CD4-positive, alpha-beta T cell treated with Interleukin-15 for 4 hours (primary cell): ENCODE data around the gene CDCP1.
"Not testable (repeated sequence)": the region's sequence is repeated elsewhere in the genome, so short reads cannot be mapped to it uniquely, and the experiment has no call there.

Experiments
- DNase-seq: peaks from one replicate; pipeline ENCODE4 v3.0.0-alpha.2; 2020; ENCODE audit warnings: low spot score

CDCP1 gene

DNA sequence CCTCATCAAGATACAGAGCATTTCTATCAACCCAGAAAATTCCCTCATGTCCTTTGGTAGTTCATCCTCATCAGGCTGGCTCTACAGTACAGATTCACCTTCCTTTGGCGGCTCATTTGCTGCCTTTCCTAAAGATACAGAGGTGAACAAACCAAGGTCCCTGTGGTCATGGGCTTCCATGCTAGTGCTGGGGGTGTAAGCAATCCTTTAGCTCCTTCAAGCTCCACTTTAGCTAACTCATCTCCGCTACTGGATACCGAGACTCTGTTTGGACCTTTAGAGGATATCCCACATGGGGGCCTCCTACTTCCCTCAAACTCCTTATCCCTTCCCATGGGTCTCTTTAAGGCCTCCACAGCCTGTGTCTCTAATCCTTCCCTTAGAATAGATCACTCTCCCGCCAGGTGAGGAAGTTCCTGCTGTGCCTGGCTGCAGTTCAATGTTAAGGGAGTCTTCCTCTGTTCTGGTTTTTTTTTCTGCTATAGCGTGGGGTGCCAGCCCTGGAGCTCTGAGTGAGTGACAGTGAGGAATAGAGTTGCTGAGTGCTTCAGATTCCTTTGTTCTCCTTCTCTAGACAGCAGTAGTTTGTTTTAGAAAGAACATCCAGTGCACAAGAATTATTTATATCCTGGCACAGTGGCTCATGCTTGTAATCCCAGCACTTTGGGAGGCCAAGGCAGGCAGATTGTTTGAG, 89.4 kb downstream of the CDCP1 start:
- DNase-seq, result no peak

DNA sequence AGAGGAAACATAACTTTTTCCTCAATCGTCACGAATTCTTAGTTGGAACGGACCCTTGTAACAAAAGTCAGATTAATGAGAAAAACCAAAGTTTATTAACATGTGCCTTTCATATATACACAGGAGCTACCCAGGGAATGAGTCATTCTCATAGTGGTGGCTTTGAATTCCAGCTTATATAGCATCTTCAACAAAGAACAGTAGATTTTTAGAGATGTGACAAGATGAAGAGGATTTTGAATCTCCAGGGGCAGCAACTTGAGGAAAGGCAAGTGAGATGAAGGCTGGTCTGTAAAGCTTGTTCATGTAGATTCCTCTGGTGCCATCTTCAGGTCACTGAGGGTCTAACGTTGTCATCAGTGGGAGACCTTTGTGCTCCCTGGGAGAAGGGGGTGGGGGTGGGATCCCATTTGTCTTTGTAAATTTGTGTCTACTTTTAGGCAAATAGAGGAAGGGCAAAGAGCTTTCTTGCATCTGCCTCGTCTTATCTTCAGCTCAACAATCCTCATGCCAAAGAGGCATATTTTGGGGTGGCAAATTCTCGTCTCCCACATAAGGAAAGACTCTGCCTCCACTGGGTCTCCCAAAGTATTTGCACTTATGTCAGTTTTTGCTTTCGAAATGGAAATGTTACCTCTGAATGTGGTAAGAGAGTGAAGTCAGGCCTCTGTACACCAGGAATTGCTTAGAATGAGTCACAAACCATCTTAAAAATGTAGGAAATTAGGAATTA, 90.6 kb downstream of the CDCP1 start:
- DNase-seq, result no peak

DNA sequence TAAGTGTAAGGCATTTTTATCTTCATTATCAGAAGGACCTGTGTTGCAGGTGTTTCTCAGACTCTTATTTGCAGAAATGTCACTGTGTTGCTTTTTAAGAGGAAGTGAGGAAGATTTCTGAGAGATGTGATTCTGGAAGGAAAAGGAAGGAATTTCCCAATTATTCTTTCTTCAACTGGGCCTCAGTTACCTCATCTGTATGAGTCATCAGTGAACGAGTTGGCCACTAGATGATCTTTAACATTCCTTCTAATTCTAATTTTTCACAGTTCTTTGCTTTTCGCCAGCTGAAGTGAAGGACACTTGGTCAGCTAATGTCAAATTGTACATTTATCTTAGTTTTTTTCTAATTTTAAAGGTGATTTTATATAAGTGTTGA, 91.2 kb downstream of the CDCP1 start:
- no peak for DNase-seq

DNA sequence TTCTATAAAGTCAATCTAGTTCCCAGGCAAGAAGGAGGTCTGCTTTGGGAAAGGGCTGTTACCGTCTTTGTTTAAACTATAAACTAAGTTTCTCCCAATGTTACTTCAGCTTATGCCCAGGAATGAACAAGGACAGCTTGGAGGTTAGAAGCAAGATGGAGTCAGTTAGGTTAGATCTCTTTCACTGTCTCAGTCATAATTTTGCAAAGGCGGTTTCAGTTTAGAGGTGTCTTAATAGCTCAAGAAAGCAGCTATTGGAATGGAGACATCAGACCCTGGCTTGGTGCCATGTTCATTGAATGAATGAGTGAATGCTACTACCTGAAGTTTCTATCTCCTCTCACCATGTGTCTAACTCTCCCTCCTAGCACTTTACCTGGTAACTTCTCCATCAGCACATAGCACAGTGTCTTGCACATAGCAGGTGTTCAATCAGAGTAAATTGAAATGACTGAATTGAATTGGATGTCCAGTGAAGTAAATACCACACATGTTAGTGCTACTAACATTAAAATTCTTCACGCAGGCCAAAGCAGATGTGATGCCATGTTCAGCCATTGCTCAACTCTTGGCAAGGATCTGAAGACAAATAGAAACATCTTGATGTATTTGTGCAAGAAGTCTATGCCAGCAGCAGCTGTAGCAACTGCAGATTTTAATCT, 91.9 kb downstream of the CDCP1 start:
- DNase-seq, result no peak

DNA sequence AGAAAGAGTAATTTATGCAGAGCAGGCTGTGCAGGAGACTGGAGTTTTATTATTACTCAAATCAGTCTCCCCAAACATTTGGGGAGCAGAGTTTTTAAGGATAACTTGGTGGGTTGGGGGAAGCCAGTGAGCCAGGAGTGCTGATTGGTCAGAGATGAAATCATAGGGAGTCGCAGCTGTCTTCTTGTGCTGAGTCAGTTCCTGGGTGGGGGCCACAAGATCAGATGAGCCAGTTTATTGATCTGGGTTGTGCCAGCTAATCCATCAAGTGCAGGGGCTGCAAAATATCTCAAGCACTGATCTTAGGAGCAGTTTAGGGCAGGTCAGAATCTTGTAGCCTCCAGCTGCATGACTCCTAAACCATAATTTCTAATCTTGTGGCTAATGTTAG, 92.4 kb downstream of the CDCP1 start:
- DNase-seq, result not testable (repeated sequence)

DNA sequence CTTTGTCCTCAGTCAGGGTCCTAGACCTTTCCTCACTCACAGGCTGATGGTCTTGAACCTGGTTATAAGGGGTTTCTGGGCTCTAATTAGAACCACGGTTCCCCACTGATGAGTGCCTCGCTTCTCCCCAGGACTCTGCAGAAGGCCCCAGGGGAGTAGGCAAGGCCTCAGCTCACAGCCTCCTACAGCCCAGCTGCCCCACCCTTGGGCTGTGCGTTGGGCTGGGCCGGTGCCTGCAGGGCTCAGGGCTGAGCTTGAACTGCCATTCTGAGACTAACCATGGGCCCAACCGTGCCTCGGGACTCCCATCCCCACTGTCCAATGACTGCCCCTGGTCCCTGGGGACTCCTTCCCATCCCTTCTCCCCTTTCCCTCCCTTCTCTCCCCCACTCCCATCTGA, 94.5 kb downstream of the CDCP1 start:
- no peak for DNase-seq

DNA sequence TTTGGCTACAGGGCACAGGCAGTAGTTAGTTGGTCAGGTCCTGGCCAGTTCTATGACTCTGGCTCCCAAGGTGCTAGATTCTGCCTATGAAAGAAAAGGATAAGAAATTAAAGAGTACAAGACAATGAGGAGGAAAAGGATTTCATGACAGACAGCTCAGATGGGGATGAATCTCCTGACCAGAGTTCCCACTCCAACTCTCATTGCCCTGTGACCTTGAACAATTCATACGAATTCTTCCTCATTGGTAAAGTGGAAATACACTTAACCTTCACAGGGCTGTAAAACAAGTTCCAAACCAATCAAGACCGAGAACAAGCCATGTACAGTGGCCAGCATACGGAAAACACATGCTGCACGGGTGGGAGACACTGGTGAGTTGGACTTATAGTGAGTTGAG, 96.4 kb downstream of the CDCP1 start:
- no peak for DNase-seq

DNA sequence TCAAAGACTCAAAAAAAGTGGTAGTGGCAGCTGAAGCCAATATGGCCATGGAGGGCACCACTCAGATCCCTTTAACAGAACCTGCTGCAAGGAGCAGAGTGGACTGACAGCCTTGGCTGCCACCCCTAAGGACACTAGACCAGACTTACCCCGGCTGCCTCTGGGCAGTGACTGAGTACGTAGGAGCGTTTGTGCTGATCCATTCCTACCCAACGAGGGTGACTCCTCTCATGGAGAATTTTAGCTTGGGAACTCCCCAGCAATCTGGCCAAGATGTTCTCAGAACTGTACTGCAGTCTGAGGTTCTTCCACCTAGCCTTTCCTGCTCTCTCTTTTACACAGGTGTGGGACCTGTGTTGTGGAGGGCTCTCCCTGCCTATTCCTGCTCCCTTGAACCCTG, 97.9 kb downstream of the CDCP1 start:
- DNase-seq, result no peak

DNA sequence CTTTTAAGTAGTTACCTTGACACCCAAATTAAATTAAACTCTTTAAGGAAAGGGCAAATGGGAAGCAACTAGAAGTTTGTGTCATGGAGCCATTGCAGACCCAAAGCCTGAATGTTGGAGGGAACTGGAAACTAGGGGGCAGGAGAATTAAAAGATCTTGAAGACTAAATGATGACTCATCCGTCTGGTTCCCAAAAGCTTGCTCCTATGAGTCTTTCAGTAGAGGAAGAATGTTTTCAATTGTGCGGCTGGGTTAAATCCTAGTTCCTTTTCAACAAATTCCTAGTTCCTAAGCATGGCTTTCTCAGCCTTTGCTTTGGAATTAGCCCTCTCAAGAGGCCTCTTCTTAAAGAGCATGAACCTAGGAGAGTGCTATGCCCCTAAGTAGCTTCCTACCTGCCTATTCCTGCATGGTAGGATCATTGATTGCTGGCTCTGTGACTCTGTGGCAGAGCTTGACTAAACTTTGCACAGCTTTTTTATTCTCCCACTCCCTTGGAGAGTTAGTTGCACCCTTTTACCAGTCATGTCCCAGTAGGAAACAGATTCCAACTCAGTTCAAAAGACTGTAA, 102.4 kb downstream of the CDCP1 start:
- no peak for DNase-seq

DNA sequence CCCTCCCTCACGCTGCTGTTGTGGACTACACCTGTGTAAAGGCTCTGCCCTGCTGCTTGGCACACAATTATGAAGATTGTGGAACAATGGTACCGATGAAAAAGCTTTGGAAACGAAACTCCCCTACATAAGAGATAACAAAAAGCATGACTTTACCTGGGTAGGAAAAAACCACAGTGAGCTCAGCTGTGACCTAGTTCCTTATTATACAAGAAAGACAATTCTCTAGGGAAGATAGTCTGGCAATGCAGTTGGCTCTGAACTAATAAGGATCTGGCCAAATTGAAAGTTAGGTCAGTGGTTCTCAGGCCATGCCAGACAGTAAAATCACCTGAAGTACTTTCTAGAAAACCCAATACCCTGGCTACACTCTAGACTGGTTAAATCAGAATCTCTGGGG, 104.0 kb downstream of the CDCP1 start:
- no peak for DNase-seq

DNA sequence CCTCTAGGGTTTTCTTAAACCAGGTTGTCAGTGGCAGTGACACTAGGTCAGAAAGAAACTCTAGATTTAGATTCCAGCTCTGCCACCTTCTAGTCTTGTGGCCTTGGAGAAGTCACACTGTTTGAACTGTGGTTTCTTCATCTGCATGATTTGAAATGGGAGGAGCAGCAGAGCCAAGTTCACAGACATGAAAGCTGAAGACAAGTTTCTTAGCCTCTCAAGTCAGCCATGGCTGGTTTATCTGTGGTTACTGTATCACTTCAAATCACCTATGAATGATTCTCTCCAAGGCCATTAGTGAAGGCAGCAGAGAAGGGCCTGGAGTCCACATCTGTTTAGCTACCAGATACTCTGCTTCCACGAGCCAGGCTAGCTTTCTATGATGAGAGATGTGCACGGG, 104.5 kb downstream of the CDCP1 start:
- DNase-seq, result no peak

DNA sequence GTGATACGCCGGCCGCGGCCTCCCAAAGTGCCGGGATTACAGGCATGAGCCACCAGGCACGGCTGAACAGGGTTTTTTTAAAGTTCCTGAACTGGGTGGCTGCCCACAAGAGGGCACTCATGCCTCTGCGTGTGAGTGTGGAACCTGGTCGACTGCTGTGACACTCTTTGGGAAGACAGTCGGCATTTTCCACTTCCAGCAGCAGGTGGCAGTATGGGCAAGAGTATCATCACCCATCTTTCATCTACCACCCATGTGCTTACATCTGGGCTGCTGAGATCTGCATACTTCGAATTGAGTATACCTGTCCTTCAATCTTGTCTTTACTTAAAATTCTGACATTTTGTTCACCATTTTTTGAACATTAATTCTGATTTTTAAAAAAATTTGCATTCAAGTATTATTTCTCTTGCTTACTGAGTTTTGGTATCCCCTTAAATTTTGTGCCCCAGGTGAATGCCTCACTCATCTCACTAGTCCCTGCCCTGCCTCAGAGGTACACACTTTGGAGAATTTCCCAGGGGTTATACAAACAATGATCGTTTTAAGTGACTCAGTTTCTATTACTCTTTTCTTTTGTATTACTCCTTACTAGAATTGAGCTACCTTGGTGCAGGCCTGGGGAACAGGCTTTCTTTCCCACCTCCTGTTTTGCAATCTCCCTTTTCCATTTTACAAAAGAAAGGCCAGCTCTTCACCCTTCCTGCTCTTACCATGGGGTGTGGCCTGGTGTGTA, 108.3 kb downstream of the CDCP1 start:
- peak; percentile 93 for DNase-seq

DNA sequence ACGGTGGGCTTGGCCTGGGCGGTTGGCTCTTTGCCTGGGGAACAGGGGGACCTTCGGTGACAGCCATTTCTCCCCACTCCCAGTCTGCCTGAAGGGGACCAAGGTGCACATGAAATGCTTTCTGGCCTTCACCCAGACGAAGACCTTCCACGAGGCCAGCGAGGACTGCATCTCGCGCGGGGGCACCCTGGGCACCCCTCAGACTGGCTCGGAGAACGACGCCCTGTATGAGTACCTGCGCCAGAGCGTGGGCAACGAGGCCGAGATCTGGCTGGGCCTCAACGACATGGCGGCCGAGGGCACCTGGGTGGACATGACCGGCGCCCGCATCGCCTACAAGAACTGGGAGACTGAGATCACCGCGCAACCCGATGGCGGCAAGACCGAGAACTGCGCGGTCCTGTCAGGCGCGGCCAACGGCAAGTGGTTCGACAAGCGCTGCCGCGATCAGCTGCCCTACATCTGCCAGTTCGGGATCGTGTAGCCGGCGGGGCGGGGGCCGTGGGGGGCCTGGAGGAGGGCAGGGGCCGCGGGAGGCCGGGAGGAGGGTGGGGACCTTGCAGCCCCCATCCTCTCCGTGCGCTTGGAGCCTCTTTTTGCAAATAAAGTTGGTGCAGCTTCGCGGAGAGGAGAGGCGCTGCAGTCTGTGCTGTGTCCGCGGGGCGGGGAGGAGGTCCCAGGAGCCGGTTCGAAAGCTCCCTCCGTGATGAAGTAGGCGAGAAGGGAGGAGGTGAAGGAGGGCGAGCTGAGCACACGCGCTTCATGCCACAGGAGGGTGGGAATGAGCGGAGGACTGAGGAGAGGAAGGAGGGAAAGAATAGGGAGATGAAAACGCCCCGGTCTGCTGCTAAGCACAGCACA, 110.5 kb downstream of the CDCP1 start:
- DNase-seq, result no peak

DNA sequence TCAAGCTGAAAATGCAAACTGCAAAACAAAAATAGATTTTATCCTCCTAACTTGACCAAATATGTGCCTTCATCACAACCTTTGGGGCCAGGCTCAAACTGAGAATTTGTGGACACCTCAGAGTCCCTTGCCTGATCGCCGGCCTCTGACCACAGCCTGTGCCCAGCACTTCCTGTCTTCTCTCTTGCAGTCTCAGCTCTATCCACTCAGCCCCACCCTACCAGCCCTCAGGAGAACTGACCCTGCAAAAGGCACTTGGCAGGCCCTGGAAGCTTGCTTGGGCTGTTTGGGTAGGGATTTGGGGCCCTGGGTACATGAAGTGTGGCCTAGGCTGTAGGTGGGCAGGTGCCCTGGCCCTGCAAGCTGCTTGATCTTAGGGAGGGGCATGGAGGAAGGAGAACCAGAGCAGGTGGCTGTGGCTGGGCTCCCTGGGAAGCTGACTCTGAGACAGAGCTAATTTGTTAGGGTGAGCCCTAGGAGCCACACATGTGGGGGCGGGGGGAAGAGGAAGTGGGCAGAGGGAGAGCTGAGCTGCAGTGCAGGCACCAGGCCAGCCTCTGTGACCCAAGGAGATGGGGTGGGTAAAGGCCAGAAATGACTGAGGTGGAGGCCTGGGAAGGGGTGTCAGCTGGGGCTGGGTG, 111.4 kb downstream of the CDCP1 start:
- no peak for DNase-seq

DNA sequence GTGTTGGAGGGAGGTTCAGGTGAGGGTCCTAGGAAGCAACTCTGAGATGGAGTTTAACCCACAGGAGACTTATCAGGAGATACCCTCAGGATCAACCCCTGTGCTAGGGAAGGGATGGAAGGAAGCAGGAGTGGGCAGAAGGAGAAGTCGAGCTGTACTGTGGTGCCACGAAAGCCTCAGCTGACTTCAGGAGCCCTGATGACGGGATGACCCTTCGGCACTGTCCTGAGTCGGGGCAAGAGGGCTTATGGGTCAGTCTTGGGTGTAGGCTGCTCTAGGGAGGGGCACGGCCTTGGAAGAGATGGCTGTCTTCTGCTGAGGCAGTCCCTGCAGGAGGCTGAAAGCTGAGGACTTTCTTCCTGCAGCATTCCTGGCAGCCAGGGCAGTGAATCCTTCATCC, 112.4 kb downstream of the CDCP1 start:
- DNase-seq, result no peak
